NCI-H2029 (cell line): Measurements from ENCODE around the gene TPCN2.
"Not testable (repeated sequence)": the region's sequence is repeated elsewhere in the genome, so short reads cannot be mapped to it uniquely, and the experiment has no call there.

Experiments
- DNase-seq: peaks from one replicate; lab custom pipeline; 2025; lab: John Stamatoyannopoulos, UW

The TPCN2 gene

DNA sequence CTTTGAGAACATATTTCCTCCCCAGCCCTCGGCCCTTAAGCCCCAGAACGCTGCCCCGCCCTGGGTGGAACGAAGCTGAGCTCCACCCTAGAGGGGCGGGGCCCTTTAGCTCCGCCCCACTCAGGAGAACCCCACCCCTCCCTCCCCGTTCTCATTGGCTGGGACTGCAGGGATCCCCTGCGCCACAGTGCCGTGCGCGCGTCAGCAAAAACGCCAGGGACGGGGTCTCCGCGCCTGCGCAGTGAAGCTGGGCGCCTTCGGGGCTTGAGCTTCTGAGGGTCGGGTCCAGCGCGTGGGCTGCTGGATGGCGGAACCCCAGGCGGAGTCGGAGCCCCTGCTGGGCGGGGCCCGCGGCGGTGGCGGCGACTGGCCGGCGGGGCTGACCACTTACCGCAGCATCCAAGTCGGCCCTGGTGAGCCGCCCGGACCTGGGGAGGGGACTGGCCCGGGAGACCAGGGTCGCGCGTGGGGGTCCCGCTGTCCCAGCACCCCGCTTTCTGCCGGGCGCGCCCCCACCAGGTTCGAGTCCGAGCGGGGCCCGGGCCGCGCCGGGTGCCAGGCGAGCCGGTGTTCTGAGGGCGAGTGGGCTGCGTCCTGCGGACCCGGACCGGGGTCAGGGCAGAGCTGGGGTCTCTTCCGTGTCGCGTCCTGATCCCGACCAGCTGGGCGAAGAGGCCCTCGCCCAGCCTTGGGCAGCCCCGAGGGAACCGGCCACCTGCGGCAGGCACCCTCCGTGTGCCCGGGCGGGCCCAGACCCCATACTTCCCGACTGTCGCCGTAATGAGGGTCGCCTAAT is at the start of gene TPCN2:
Gene TPCN2 (plus strand): TSS at position 239 of the 796 bp plus-strand sequence. CDS start 66 bp downstream, at position 305.
- peak; percentile 92 for DNase-seq

- DNase-seq: no peak
Observed at GRCh38 chr11:68999093-68999747, 49.5 kb upstream of the TPCN2 start.

GRCh38 chr11:68999748-69000355 is 48.9 kb upstream of the TPCN2 start:
- not testable (repeated sequence) for DNase-seq

- DNase-seq: no peak
Observed at GRCh38 chr11:69000391-69000790, 48.3 kb upstream of the TPCN2 start.

GRCh38 chr11:69000831-69001242 is 47.9 kb upstream of the TPCN2 start:
- no peak for DNase-seq

DNA sequence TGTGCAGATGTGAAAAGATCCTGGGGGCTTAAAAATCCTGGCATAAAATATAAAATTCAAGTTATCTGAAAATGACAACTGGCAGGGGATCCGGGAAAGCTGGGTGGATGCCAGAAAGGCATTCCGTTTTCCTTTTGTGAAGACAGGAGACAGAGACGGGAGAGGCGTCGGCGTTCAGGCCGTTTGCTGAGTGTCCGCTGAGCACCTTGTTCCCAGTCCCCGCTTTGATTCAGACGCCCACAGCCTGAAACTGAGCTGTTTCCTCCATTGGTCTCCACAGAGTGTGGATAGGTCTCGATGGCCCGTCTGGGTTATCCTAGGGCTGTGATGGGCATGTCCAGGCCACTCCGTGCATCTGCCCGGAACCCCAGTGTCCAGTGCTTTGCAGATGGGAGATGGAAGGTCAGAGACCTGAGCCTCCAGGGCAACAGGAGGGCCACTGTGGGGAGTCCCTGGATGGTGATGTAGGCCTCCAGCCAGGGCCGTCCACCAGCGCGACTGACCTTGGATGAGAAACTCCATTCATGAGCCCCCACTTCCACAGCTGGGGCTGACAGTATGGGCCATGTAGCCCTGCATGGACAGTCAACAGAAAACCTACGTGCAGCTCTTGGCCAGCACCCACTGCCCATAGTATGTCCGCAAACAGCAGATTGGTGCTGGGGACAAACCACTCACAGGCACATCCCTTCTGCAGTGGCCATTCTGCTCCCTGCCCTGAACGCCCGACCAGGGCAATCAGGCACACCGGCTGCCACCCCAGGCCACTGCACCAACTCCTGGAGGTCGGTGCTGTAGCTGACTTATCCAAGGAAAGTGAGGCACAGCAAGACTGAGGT is 47.3 kb upstream of the TPCN2 start:
- DNase-seq: no peak

- DNase-seq: no peak
Observed at GRCh38 chr11:69002110-69002569, 46.6 kb upstream of the TPCN2 start.

- no peak for DNase-seq
Observed at GRCh38 chr11:69002570-69003231, 46.0 kb upstream of the TPCN2 start.

DNA sequence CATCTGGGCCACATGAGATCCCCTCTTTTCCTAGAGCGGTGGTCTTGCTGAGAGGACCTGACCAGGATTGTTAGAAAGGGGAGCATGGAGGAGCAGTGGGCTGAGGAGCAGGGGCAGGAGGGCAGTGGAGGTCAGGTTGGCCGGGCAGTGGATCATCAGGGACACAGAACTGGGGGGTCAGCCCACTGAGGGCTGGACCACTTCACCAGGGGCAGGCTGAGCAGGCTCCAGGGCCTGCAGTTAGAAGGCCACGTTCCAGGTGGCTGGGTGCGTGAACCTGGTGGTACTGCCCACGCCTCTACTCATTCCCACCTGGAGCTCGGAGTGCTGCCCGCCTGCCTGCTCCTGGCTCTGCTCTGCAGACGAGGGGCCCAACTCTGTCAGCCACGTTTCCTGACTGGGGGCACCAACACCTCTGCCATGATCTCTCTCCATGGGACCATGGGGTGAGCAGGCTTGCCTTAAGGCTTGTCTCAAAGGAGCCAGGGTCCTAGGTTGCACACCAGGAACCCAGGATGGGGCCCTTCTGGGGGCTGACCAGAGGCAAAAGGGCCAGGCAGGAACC is 45.3 kb upstream of the TPCN2 start:
- no peak for DNase-seq

DNA sequence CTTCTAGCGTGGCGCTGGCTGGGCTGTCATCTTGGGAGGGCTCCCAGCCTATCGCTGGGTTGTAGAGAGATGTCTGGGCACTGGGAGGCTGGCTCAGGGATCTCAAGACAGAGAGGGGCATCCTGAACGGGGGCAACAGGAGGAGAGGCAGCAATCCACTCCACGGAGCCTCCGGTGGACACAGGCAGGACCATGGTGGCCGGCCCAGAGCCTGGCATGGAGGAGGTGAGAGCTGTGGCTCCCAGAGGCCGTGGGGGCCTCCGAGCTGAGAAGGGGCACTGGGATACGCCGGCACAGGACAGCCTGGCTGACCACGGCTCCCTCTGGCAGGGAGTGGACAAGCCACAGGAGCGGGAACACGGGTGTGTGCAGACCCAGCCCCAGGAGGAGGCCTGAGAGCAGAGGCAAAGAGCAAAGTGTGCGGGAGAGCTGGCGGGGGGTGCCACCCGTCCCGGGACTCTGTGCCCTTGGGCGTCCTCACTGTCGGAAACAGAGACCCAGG is 44.8 kb upstream of the TPCN2 start:
- no peak for DNase-seq

DNA sequence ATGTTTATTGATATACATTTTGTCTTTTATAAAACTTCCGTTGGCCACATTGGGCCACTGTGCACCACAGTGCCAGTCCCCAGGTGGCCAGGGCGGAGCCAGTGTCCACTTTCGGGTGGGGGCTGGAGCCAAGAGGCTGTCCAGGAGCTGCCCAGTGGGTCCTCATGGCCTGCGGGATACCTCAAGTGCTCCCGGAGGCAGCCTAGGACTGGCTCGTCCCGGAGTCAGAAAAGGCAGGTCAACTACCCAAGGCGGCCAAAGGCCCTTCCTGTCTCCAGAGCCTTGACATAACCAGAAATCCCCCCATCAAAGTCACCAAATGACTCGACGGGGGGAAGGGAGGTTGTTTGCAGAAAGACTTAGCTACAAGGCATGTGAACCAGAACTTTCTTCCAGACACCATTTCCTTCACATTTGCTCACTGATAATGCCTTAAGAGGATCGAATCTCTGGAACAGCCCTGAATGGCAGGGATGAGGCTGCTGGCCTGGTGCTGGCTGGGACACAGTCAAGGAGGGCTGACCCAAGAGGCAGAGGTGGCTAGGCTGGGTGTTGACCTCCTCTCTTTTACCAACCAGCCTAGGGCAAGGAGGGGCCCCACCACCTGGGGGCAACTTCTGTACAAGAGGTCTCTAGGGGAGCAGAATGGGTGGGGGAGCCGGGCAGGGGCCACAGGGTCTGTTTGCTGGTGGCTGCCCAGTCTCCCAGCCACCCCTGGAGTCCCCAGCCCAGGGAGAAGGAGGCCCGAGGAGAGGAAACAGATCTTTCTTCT is 44.1 kb upstream of the TPCN2 start:
- no peak for DNase-seq

GRCh38 chr11:69005183-69005630 is 43.5 kb upstream of the TPCN2 start:
- no peak for DNase-seq

GRCh38 chr11:69005631-69006368 is 42.9 kb upstream of the TPCN2 start:
- DNase-seq: no peak

- no peak for DNase-seq
Observed at GRCh38 chr11:69006816-69007215, 41.9 kb upstream of the TPCN2 start.

- DNase-seq: no peak
Observed at GRCh38 chr11:69007975-69008381, 40.8 kb upstream of the TPCN2 start.

DNA sequence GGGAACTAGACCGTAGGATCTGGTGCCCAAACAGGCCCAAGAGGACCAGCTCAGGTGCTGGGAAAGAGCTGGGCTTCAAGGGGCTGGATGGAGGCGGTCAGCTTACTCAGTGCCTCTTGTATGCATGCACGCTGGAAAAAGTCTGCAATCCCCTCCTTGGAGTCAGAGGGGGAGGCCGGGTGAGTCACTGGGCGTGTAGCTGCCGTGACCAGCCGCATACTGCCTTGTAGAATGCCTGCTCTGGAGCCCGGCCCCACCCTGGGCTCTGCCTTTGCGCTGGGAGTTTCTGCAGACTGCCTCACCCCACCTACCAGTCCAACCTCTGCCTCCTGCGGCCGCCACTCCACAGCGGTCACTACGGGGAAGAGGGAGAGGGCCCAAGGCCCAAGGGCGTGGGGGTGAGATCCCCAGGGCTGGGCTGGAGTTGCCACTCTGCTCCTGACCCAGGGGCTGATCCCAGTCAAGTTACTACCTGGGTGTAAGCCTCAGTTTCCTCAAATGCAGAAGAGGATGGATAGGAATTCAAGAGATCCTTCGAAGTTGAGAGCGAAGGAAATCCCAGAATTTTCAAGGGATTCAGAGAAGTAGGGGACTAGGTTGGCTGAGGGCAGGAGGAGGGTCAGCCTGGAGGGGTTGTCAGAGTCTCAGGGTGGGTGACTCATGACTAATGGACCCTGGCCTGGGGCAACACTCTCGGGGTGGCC is 39.8 kb upstream of the TPCN2 start:
- no peak for DNase-seq

GRCh38 chr11:69009441-69010211 is 39.1 kb upstream of the TPCN2 start:
- no peak for DNase-seq

- DNase-seq: no peak
Observed at GRCh38 chr11:69010361-69010891, 38.3 kb upstream of the TPCN2 start.
